Activated CD8-positive, alpha-beta memory T cell treated with anti-CD3 and anti-CD28 coated beads for 48 hours (primary cell): ENCODE data around the gene PSMC5.
"Not testable (repeated sequence)": the region's sequence is repeated elsewhere in the genome, so short reads cannot be mapped to it uniquely, and the experiment has no call there.

Source experiments
- DNase-seq, 3 experiments: peaks; one replicate each; pipeline ENCODE4 v3.0.0-alpha.2; 2020; ENCODE audit warnings: low read depth in 2 of 3, low spot score in 2 of 3

PSMC5 gene

DNA sequence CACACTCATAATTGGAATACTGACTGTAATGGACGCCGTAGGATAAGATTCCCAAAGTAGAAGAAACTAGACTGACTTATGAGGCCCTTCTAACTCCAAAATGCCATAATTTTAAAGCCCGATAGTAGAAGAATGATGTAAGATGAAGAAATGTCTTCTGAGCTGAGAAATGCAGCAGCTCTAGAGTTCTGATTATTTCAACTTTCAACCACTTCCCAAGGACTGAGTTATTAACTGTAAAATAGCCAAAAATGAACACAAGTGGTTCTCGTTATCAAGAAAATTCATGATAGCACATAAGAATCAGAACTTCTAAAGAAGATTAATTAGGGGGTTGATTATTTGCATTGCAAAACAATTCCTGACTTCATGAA is 43.0 kb downstream of the PSMC5 start:
- not testable (repeated sequence) for DNase-seq

- not testable (repeated sequence) for DNase-seq
Observed at GRCh38 chr17:63871646-63872365, 44.6 kb downstream of the PSMC5 start.

DNA sequence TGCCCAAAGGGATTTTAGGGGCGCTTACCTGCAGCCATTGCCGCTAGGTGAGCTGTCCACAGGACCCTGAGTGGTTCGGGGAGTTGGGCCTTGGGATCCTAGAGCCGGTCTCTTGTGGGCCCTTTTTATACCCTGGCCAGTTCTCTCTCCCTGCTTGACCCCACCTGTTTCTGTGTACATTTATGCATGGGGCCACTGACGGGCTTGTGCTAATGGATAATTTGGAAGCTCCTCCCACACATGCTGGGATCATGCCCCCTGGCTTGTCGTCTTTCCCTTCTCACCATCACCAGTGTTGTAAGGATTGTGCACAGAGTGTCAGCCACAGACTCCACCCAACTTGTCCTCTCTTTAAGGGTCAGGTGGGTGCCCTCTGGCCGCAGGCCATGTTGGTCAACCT is 46.3 kb downstream of the PSMC5 start, which contains the start of gene CSH2:
Gene CSH2, minus strand, starts transcription at position 101 of the 400 bp plus-strand sequence. Its CDS starts 63 bp downstream, at position 38.
- DNase-seq: not testable (repeated sequence)

GRCh38 chr17:63874061-63874626 is 46.9 kb downstream of the PSMC5 start:
- DNase-seq: not testable (repeated sequence)

- DNase-seq: not testable (repeated sequence)
Observed at GRCh38 chr17:63874693-63875092, 47.5 kb downstream of the PSMC5 start.

DNA sequence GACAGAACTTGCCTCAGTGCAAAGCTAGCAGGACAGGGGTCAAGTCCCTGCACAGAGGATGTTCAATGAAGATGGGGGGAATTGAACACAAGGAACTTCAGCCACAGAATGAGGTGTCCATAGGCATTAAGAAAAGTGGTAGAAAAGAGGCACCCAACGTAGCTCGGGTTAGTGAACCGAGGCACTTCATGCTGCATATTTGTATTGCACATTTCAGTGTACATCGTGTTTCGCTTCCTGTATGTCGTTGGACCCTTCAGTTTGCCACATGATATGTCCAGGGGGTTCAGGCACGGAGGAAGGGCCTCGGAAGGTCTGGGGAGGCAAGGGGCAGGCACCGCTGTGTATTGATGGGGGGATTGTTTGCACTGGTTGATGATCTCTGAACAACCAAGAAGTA is 51.2 kb downstream of the PSMC5 start:
- not testable (repeated sequence) for DNase-seq

GRCh38 chr17:63880706-63881105 is 53.5 kb downstream of the PSMC5 start:
- no peak for DNase-seq

GRCh38 chr17:63881337-63881736 is 54.1 kb downstream of the PSMC5 start:
- not testable (repeated sequence) for DNase-seq
